Thyroid gland (tissue), 4 donors: ENCODE data around the gene CACNA1B.

Source experiments
- CTCF ChIP-seq, 6 experiments: fragments of 200-600 bp in 3 of 6; fragments of 450-650 bp in 3 of 6; sonication (generic) in 3 of 6; IDR thresholded peaks; one replicate each; pipeline ENCODE4 v1.5.1; 2016 to 2019; ENCODE audit warnings: antibody characterized with exemption in 6 of 6, mild to moderate bottlenecking in 2 of 6, inconsistent platforms in 1 of 6, moderate library complexity in 1 of 6
- POLR2A ChIP-seq, 2 donors: fragments of 450-650 bp; IDR thresholded peaks; one replicate each; pipeline ENCODE4 v1.6.1; 2017; ENCODE audit warnings: antibody characterized with exemption in 2 of 2, mild to moderate bottlenecking in 2 of 2, moderate library complexity in 1 of 2

- TF ChIP-seq CTCF (IDR thresholded peaks at IDR 0.05): no peak
- no peak for TF ChIP-seq POLR2A (IDR thresholded peaks at IDR 0.05)
These were observed 91.4 kb downstream of the CACNA1B start for GRCh38 chr9:137969008-137969407.
